IMR-90 (cell line): ENCODE measurements around the gene BCL11A. TPM values are rescaled to one million over a fixed set of nuclear protein-coding genes. Genes with fewer than 3 reads are reported as not detected.

ENCODE experiments used
- ATAC-seq: fragments of 200-7000 bp; cut with Tn5 transposase; 2 replicates; pipeline ENCODE4 v1.9.1; 2020; ENCODE audit warnings: low read depth, mild to moderate bottlenecking, moderate library complexity
- BruUV-seq: library from RNA; stranded (reverse); fragments of 400-500 nt; replicated peaks from 2 replicates; lab custom pipeline; 2021; lab: Mats Ljungman, UMichigan
- CTCF ChIA-PET: fragments of 300-600 bp; formaldehyde crosslinking; extraction: SDS; loops from one replicate; lab custom pipeline; 2021; ENCODE audit warnings: antibody characterized with exemption; lab: Yijun Ruan, JAX
- POLR2A ChIA-PET: fragments of 300-600 bp; sonication (Branson Sonifier 250); formaldehyde crosslinking; loops from one replicate; lab custom pipeline; 2022; ENCODE audit warnings: antibody characterized with exemption; ENCODE audit not compliant: unreplicated experiment; lab: Charles Lee
- DNase-seq: peaks from one replicate; pipeline ENCODE4 v3.0.0; 2013
- H2AFZ ChIP-seq: replicated peaks from 2 replicates; pipeline ENCODE3; 2013; ENCODE audit warnings: low read length, mild to moderate bottlenecking; ENCODE audit not compliant: poor library complexity
- H2AK5ac ChIP-seq: 2 replicates; pipeline ENCODE4 v1.6.1; 2013; ENCODE audit warnings: low read depth, low read length, inconsistent platforms
- H2AK9ac ChIP-seq: replicated peaks from 2 replicates; pipeline ENCODE3; 2013; ENCODE audit warnings: mild to moderate bottlenecking, low read depth, low read length, moderate library complexity; ENCODE audit not compliant: poor library complexity
- H2BK120ac ChIP-seq: 2 replicates; pipeline ENCODE4 v1.6.1; 2013; ENCODE audit warnings: low read depth, low read length, inconsistent platforms
- H2BK15ac ChIP-seq: 3 replicates; pipeline ENCODE4 v1.6.1; 2013; ENCODE audit warnings: low read depth, low read length, inconsistent platforms
- H2BK20ac ChIP-seq: 2 replicates; pipeline ENCODE4 v1.6.1; 2013; ENCODE audit warnings: low read depth, mild to moderate bottlenecking, inconsistent platforms, low read length, moderate library complexity
- H2BK5ac ChIP-seq: 2 replicates; pipeline ENCODE4 v1.6.1; 2013; ENCODE audit warnings: mild to moderate bottlenecking, low read depth, low read length, inconsistent platforms; ENCODE audit not compliant: poor library complexity, severe bottlenecking
- H3K14ac ChIP-seq: replicated peaks from 2 replicates; pipeline ENCODE4 v1.6.1; 2013; ENCODE audit warnings: low read depth, low read length, inconsistent platforms
- H3K18ac ChIP-seq: 2 replicates; pipeline ENCODE4 v1.6.1; 2013; ENCODE audit warnings: low read depth, low read length, control low read depth
- H3K23ac ChIP-seq: 2 replicates; pipeline ENCODE4 v1.6.1; 2013; ENCODE audit warnings: low read depth, low read length, inconsistent platforms
- H3K27ac ChIP-seq: 2 replicates; pipeline ENCODE4 v1.5.1; 2013; ENCODE audit warnings: mild to moderate bottlenecking, control low read depth, low read length; ENCODE audit not compliant: insufficient read depth
- H3K27me3 ChIP-seq: 2 replicates; pipeline ENCODE4 v1.6.1; 2013; ENCODE audit warnings: low read length; ENCODE audit not compliant: control insufficient read depth, insufficient read depth
- H3K36me3 ChIP-seq: 2 replicates; pipeline ENCODE4 v1.6.1; 2013; ENCODE audit warnings: low read length, mixed read lengths; ENCODE audit not compliant: control insufficient read depth, insufficient read depth
- H3K4ac ChIP-seq: 2 replicates; pipeline ENCODE4 v1.6.1; 2013; ENCODE audit warnings: low read depth, low read length, inconsistent platforms
- H3K4me1 ChIP-seq: 2 replicates; pipeline ENCODE4 v1.6.1; 2013; ENCODE audit warnings: low read length, mixed read lengths; ENCODE audit not compliant: control insufficient read depth, insufficient read depth
- H3K4me2 ChIP-seq: 2 replicates; pipeline ENCODE4 v1.6.1; 2013; ENCODE audit warnings: low read depth, mild to moderate bottlenecking, control low read depth, low read length, moderate library complexity
- H3K4me3 ChIP-seq: 2 replicates; pipeline ENCODE4 v1.5.1; 2013; ENCODE audit warnings: low read depth, mild to moderate bottlenecking, control low read depth, low read length, moderate library complexity; ENCODE audit not compliant: insufficient read depth
- H3K56ac ChIP-seq: 2 replicates; pipeline ENCODE4 v1.6.1; 2013; ENCODE audit warnings: low read length, inconsistent platforms; ENCODE audit not compliant: insufficient read depth; ENCODE audit errors: extremely low read depth
- H3K79me1 ChIP-seq, 2 experiments: 2 replicates each; pipeline ENCODE4 v1.6.1; 2013; ENCODE audit warnings: low read length in 2 of 2, inconsistent platforms in 1 of 2, low read depth in 1 of 2
- H3K9ac ChIP-seq: 2 replicates; pipeline ENCODE4 v1.6.1; 2013; ENCODE audit warnings: low read depth, low read length, control low read depth
- H3K9me1 ChIP-seq: 2 replicates; pipeline ENCODE4 v1.6.1; 2013; ENCODE audit warnings: low read length, inconsistent platforms; ENCODE audit not compliant: insufficient read depth
- H3K9me3 ChIP-seq: 2 replicates; pipeline ENCODE4 v1.6.1; 2013; ENCODE audit warnings: low read length; ENCODE audit not compliant: control insufficient read depth, insufficient read depth
- H4K20me1 ChIP-seq: 2 replicates; pipeline ENCODE4 v1.6.1; 2013; ENCODE audit warnings: low read length, inconsistent platforms; ENCODE audit not compliant: insufficient read depth
- H4K5ac ChIP-seq: 2 replicates; pipeline ENCODE4 v1.6.1; 2013; ENCODE audit warnings: mild to moderate bottlenecking, low read depth, low read length, control low read depth
- H4K8ac ChIP-seq, 2 experiments: 2 replicates each; pipeline ENCODE4 v1.6.1; 2013; ENCODE audit warnings: low read depth in 2 of 2, low read length in 2 of 2, control low read depth in 1 of 2, inconsistent platforms in 1 of 2
- H4K91ac ChIP-seq: 2 replicates; pipeline ENCODE4 v1.6.1; 2013; ENCODE audit warnings: low read depth, low read length, inconsistent platforms; ENCODE audit not compliant: insufficient read depth
- BHLHE40 ChIP-seq: fragments of 150-350 bp; IDR thresholded peaks from 2 replicates; pipeline ENCODE4 v1.6.1; 2016; ENCODE audit warnings: mild to moderate bottlenecking, low read depth, low read length
- CTCF ChIP-seq: conservative IDR thresholded peaks from 2 replicates; pipeline ENCODE4 v1.5.1; 2012; ENCODE audit warnings: mild to moderate bottlenecking, low read depth, low read length, improper control_type of control experiment
- FOS ChIP-seq: fragments of 150-350 bp; IDR thresholded peaks from 2 replicates; pipeline ENCODE4 v1.6.1; 2016; ENCODE audit warnings: low read depth, low read length
- MXI1 ChIP-seq: IDR thresholded peaks from 2 replicates; pipeline ENCODE4 v1.6.1; 2012; ENCODE audit warnings: low read depth, mild to moderate bottlenecking, low read length, moderate library complexity, borderline replicate concordance
- NFE2L2 ChIP-seq: fragments of 150-350 bp; IDR thresholded peaks from 2 replicates; pipeline ENCODE4 v1.6.1; 2016; ENCODE audit warnings: low read depth, mild to moderate bottlenecking, low read length
- RAD21 ChIP-seq: IDR thresholded peaks from 2 replicates; pipeline ENCODE4 v1.6.1; 2012; ENCODE audit warnings: low read length, improper control_type of control experiment
- RCOR1 ChIP-seq: IDR thresholded peaks from 2 replicates; pipeline ENCODE4 v1.6.1; 2012; ENCODE audit warnings: mild to moderate bottlenecking, low read length, improper control_type of control experiment; ENCODE audit not compliant: insufficient replicate concordance
- RFX5 ChIP-seq: IDR thresholded peaks from 2 replicates; pipeline ENCODE4 v1.8.0; 2012; ENCODE audit warnings: low read depth, mild to moderate bottlenecking, low read length, moderate library complexity
- SMC3 ChIP-seq: fragments of 150-350 bp; IDR thresholded peaks from 2 replicates; pipeline ENCODE4 v1.6.1; 2016; ENCODE audit warnings: low read depth, mild to moderate bottlenecking, antibody characterized with exemption, low read length, moderate library complexity
- USF2 ChIP-seq: fragments of 150-350 bp; IDR thresholded peaks from 2 replicates; pipeline ENCODE4 v1.6.1; 2017; ENCODE audit warnings: mild to moderate bottlenecking, antibody characterized with exemption, low read length, low read depth
- WGBS, 2 experiments: methylation state at CpG; one replicate each; pipeline versions ENCODE4 v1.1.5 to v1.1.7; 2013; ENCODE audit warnings: missing lambda C conversion rate in 2 of 2; ENCODE audit not compliant: insufficient read length in 1 of 2; ENCODE audit errors: extremely low coverage in 2 of 2; 5-methylcytosine and 5-hydroxymethylcytosine counted together
- dilution Hi-C: fragments of 300-500 bp; cut with HindIII; formaldehyde crosslinking; loops from one replicate; pipeline ENCODE4 v1.14.3; 2018; ENCODE audit warnings: low sequenced_read_pairs; ENCODE audit not compliant: unreplicated experiment
- in situ Hi-C: fragments of 300-500 bp; cut with MboI; formaldehyde crosslinking; loops from 3 replicates; pipeline ENCODE4 v1.14.3; 2019; ENCODE audit warnings: low sequenced_read_pairs, inconsistent platforms, mixed read lengths
- intact Hi-C: fragments of 100-400 bp; cut with micrococcal nuclease; formaldehyde crosslinking; loops from 2 replicates; pipeline ENCODE4 v1.10.0; 2022
- polyA plus RNA-seq, 3 experiments: library from polyadenylated mRNA; depleted of rRNA; stranded (reverse); fragments of >200 nt; gene quantifications; 2 replicates each; pipeline ENCODE4 v1.2.3, GENCODE V29; 2012; ENCODE audit warnings: low replicate concordance in 1 of 3
- total RNA-seq: library from RNA; depleted of rRNA; stranded (reverse); fragments of >200 nt; gene quantifications from 2 replicates; pipeline ENCODE4 v1.2.3, GENCODE V29; 2012
- TF ChIP-seq, protein P1 (sequence below): fragments of 150-350 bp; IDR thresholded peaks from 2 replicates; pipeline ENCODE4 v1.6.1; 2016; ENCODE audit warnings: low read depth, mild to moderate bottlenecking, low read length, moderate library complexity, borderline replicate concordance

Gene BCL11A
- total and polyA plus RNA-seq, 2 of the 4 experiments (the other 2 are of a cell fraction): 1.0 to 1.1 TPM

- Histone ChIP-seq H2BK120ac (no peak overlapping the region), H3K4me3 (no peak overlapping the region), H4K91ac (no peak overlapping the region), H3K14ac (no peak overlapping the region), H2AK9ac (no peak overlapping the region), H2AK5ac (no peak overlapping the region), H3K9ac (no peak overlapping the region), H3K4me1 (no peaks in the 10 kb centered on the region), H4K5ac (no peak overlapping the region), H3K18ac (no peak overlapping the region), H3K27ac (no peak overlapping the region), H3K4ac (no peak overlapping the region), H3K36me3 (no peaks in the 10 kb centered on the region), H3K79me1 (no peaks in the 10 kb centered on the region), H2AFZ (no peak overlapping the region), H3K27me3 (no peaks in the 10 kb centered on the region), H4K8ac (no peak overlapping the region), H3K56ac (no peak overlapping the region), H3K9me3 (no peaks in the 10 kb centered on the region), H2BK15ac (no peak overlapping the region), H2BK20ac (no peak overlapping the region), H2BK5ac (no peak overlapping the region), H4K20me1 (no peaks in the 10 kb centered on the region), H3K9me1 (peaks cover 3% of the 10 kb centered on the region; the same call in 1 of the 2 replicates), H3K4me2 (no peak overlapping the region), H3K23ac (no peak overlapping the region)
- in situ Hi-C loops (no loop called here), intact Hi-C loops (no loop called here), dilution Hi-C loops (no loop called here)
- DNase-seq: no peak
- BruUV-seq: no TSS peak
- POLR2A ChIA-PET: no interaction called here
- no peak for ATAC-seq
- CTCF ChIA-PET: no interaction called here
- TF ChIP-seq FOS (no peak), MXI1 (no peak), RCOR1 (no peak), RAD21 (no peak), CTCF (no peak), SMC3 (no peak), USF2 (no peak), RFX5 (no peak), NFE2L2 (no peak), BHLHE40 (no peak)
- TF ChIP-seq, protein P1, sequence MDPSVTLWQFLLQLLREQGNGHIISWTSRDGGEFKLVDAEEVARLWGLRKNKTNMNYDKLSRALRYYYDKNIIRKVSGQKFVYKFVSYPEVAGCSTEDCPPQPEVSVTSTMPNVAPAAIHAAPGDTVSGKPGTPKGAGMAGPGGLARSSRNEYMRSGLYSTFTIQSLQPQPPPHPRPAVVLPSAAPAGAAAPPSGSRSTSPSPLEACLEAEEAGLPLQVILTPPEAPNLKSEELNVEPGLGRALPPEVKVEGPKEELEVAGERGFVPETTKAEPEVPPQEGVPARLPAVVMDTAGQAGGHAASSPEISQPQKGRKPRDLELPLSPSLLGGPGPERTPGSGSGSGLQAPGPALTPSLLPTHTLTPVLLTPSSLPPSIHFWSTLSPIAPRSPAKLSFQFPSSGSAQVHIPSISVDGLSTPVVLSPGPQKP: no peak
- no CpG with 5 or more reads among the region's 6 CpGs for WGBS, 2 experiments
These were observed 83.7 kb downstream of the BCL11A start for GRCh38 chr2:60469536-60470317.
